NCI-H1048 (cell line): ENCODE results near the gene LGALS8.
"Not testable (repeated sequence)": the region's sequence is repeated elsewhere in the genome, so short reads cannot be mapped to it uniquely, and the experiment has no call there.

Experiments
- DNase-seq: peaks from one replicate; lab custom pipeline; 2025; lab: John Stamatoyannopoulos, UW

LGALS8 gene

GRCh38 chr1:236523704-236524141 lies at the start of gene LGALS8:
TSS of gene LGALS8 (plus strand) at chr1:236523982. CDS start at chr1:236526071, 2,089 bp downstream.
- DNase-seq, result peak; percentile 74

GRCh38 chr1:236476019-236476418 lies 47.8 kb upstream of the LGALS8 start:
- DNase-seq, result no peak

GRCh38 chr1:236480758-236481436 lies 42.9 kb upstream of the LGALS8 start:
- no peak for DNase-seq

GRCh38 chr1:236484310-236484971 lies 39.3 kb upstream of the LGALS8 start:
- no peak for DNase-seq

GRCh38 chr1:236486356-236487002 lies 37.3 kb upstream of the LGALS8 start:
- DNase-seq, result no peak

- not testable (repeated sequence) for DNase-seq
Measured at GRCh38 chr1:236489161-236489560, 34.6 kb upstream of the LGALS8 start.

GRCh38 chr1:236489710-236490377 lies 33.9 kb upstream of the LGALS8 start:
- peak; percentile 79 for DNase-seq

GRCh38 chr1:236491469-236492136 lies 32.2 kb upstream of the LGALS8 start:
- no peak for DNase-seq

- DNase-seq, result no peak
Measured at GRCh38 chr1:236492378-236492777, 31.4 kb upstream of the LGALS8 start.

GRCh38 chr1:236494082-236494481 lies 29.7 kb upstream of the LGALS8 start:
- no peak for DNase-seq

- no peak for DNase-seq
Measured at GRCh38 chr1:236494586-236495466, 29.0 kb upstream of the LGALS8 start.

GRCh38 chr1:236495467-236496112 lies 28.2 kb upstream of the LGALS8 start:
- no peak for DNase-seq

GRCh38 chr1:236497908-236498307 lies 25.9 kb upstream of the LGALS8 start:
- no peak for DNase-seq

- no peak for DNase-seq
Measured at GRCh38 chr1:236501093-236501492, 22.7 kb upstream of the LGALS8 start.

GRCh38 chr1:236502579-236502971 lies 21.2 kb upstream of the LGALS8 start:
- DNase-seq, result no peak

GRCh38 chr1:236502972-236503639 lies 20.7 kb upstream of the LGALS8 start:
- DNase-seq, result no peak

- DNase-seq, result not testable (repeated sequence)
Measured at GRCh38 chr1:236504338-236504737, 19.4 kb upstream of the LGALS8 start.

GRCh38 chr1:236507022-236507700 lies 16.6 kb upstream of the LGALS8 start:
- DNase-seq, result peak; percentile 52

GRCh38 chr1:236508593-236509027 lies 15.2 kb upstream of the LGALS8 start:
- no peak for DNase-seq
